CD4-positive, alpha-beta T cell treated with Interleukin-6 for 4 hours (primary cell): Measurements from ENCODE around the gene NEB.

Experiments used
- DNase-seq: peaks from one replicate; pipeline ENCODE4 v3.0.0-alpha.2; 2020; ENCODE audit warnings: mixed read lengths

Gene NEB, protein sequence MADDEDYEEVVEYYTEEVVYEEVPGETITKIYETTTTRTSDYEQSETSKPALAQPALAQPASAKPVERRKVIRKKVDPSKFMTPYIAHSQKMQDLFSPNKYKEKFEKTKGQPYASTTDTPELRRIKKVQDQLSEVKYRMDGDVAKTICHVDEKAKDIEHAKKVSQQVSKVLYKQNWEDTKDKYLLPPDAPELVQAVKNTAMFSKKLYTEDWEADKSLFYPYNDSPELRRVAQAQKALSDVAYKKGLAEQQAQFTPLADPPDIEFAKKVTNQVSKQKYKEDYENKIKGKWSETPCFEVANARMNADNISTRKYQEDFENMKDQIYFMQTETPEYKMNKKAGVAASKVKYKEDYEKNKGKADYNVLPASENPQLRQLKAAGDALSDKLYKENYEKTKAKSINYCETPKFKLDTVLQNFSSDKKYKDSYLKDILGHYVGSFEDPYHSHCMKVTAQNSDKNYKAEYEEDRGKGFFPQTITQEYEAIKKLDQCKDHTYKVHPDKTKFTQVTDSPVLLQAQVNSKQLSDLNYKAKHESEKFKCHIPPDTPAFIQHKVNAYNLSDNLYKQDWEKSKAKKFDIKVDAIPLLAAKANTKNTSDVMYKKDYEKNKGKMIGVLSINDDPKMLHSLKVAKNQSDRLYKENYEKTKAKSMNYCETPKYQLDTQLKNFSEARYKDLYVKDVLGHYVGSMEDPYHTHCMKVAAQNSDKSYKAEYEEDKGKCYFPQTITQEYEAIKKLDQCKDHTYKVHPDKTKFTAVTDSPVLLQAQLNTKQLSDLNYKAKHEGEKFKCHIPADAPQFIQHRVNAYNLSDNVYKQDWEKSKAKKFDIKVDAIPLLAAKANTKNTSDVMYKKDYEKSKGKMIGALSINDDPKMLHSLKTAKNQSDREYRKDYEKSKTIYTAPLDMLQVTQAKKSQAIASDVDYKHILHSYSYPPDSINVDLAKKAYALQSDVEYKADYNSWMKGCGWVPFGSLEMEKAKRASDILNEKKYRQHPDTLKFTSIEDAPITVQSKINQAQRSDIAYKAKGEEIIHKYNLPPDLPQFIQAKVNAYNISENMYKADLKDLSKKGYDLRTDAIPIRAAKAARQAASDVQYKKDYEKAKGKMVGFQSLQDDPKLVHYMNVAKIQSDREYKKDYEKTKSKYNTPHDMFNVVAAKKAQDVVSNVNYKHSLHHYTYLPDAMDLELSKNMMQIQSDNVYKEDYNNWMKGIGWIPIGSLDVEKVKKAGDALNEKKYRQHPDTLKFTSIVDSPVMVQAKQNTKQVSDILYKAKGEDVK (N-terminal part only)

GRCh38 chr2:151733771-151734672 is at the start of gene NEB:
NEB (minus strand) TSS chr2:151734476; CDS start chr2:151733156, 1,320 bp downstream.
- no peak for DNase-seq

DNA sequence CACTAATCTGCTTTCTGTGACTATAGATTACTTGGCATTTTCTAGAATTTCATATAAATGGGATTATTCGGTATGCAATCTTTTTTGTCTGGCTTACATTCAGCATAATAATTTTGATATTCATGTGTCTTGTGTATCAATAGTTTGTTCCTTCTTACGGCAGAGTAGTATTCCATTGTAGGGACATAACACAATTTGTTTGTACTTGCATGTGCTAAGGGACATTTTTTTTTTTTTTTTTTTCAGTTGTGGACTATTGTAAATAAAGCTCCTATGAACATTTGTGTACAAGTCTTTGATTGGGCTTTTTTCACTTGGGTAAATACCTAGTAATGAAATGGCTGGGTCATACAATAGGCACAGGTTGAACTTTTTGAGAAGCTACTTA is 48.9 kb upstream of the NEB start:
- no peak for DNase-seq

DNA sequence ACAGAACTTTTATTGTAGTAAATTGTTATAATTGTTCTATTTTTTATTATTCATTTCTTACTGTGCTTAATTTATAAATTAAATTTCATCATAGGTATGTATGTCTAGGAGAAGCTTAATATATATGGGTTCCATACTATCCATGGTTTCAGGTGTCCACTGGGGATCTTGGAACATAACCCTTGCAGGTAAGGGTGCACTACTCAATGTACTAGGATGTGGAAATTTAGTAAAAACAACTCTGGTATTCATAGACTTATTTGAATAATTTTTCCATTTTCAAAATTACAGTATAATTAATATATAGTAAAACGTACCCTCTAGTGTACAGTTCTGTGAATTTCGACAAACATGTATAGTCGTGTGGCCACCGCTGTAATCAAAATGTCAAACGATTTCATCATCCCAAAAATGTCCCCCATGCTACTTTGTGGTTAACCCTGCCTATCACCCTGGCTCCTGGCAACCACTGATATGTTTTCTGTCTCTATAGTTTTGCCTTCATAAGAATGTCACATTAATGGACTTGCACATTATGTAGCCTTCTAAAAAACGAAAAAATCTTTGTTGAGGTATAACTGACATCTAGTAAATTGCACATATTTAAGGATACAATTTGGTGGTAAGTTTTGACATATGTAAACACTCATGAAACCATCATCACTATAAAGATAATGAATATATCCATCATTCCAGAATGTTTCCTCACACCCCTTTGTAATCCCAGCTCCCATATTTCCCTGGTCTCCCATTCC is 48.3 kb upstream of the NEB start:
- DNase-seq: no peak

- no peak for DNase-seq
Measured at GRCh38 chr2:151781642-151782041, 47.4 kb upstream of the NEB start.

GRCh38 chr2:151780938-151781337 is 46.7 kb upstream of the NEB start:
- DNase-seq: no peak

GRCh38 chr2:151777935-151778334 is 43.7 kb upstream of the NEB start:
- DNase-seq: no peak

DNA sequence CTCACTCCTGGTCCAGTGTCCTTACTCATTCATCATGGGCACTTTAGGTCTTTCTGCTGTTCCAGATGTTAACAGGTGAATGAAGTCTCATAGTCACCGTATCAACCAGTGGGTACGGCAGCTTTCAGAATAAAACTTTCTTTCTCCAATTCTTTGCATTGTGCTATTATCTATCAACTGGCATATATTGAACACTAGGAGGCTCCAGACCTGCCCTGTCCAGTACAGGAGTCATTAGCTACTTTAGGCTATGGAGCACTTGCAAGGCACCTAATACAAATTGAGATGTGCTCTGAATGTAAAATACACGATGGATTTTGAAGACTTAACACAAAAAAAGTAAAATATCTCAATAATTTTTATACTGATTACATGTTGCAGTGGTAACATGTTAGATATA is 43.2 kb upstream of the NEB start:
- DNase-seq: no peak

DNA sequence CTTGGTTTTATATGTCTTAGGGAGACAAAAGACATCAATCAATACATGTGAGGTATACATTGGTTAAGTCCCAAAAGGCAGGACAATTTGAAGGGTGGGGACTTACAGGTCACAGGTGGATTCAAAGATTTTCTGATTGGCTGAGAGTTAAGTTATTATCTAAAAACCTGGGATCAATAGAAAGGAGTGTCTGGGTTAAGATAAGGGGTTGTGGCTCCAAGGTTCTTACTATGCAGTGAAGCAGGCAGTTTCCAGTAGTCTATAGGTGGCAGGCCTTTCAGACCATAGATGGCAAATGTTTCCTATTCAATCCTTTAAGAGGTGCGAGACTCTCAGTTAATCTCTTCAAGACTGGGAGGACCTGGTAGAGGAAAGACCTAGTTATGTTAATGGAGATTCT is 42.1 kb upstream of the NEB start:
- no peak for DNase-seq

- no peak for DNase-seq
Measured at GRCh38 chr2:151775057-151775740, 40.9 kb upstream of the NEB start.

DNA sequence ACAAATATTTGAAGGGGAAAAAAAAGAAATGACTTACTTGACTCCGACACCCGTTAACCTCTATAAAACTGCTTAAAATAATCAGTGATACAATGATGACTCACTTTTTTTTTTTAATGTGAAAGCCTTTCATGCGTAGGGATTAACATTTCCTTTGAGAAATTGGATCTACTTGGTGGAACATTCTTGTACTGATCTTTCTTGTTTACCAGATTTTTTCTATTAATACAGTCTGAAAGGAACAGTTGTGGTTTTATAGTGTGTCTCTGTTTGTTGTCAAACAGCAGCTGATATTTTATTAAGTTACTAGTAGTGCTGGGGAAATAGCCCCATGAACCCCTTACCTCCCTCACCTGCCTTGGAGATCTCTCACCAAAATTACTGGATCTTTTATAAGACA is 40.2 kb upstream of the NEB start:
- no peak for DNase-seq

DNA sequence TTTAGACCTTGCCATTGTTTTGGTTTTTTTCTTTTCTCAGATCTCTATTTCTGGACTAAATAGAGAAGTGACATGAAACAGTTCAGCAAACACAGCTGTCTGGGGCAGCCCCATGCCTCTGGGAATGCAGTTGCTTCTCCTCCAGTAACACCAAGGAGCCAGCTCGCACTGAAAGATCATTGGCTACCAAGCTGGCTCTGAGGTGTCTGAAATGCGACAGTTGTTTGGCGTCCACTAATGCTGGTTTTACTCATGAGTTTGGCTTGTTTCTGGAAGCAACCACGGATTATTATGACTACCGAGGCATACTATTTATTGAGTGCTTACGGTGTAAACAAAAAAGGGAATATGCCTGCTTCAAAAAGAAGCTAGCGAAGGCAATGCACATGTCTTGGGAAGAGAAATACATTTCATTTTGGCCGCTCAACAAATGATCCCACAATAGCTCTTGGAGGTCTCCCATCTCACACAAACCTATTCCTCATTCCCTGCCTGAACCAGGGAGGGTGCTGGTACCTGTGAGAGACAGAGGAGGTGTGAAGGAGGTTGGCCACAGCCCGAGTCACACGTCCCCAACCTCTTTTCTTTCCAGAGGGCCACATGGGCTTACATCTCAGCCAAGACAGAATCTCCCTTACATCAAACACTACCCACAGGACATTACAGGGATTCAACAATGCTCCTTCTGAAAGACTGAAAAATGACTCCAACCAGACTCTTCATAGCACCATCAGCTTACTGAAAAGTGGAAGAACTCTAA is 37.5 kb upstream of the NEB start:
- no peak for DNase-seq

DNA sequence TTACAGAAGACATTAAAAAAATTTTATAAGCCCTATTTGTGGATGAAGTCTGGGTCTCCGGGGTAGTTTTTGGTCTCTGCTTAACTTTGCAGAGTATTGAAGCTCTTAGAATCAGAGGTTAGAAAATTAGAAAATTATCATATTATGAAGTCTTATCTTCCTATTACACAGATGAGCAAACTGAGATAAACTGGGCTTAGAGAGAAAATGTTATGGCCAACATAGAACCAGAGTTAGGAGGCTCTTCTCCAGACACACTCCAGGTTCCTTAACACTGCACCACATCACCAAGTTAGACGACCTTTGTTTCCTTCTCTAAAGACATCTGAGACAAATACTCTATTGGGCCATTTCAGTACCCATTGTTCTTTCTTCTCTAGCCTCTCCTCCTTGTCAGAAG is 36.7 kb upstream of the NEB start:
- no peak for DNase-seq

DNA sequence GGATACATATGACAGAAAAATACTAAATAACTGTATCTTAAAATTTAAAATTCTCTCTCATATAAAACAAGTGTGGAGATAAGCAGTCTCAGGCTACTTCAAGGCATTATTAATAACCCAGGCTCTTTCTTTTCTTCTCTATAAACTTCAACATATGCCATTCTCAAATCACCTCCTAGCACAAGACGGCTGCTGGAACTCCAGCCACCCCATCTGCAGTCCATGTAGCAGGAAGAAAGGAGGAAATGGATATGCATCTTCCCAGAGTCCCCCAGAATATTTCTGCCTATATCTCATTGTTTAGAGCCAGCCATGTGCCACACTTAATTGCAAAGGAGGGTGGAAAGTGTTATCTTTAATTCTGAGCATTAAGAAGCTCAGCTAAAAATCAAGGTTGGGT is 35.3 kb upstream of the NEB start:
- no peak for DNase-seq

- no peak for DNase-seq
Measured at GRCh38 chr2:151767536-151767935, 33.3 kb upstream of the NEB start.

- DNase-seq: no peak
Measured at GRCh38 chr2:151766437-151767153, 32.3 kb upstream of the NEB start.

- no peak for DNase-seq
Measured at GRCh38 chr2:151765760-151766410, 31.6 kb upstream of the NEB start.

GRCh38 chr2:151762694-151763093 is 28.4 kb upstream of the NEB start:
- no peak for DNase-seq

GRCh38 chr2:151761687-151762086 is 27.4 kb upstream of the NEB start:
- DNase-seq: no peak

- no peak for DNase-seq
Measured at GRCh38 chr2:151761193-151761592, 26.9 kb upstream of the NEB start.
